Endothelial cell of umbilical vein (primary cell): ENCODE results near the gene STK40. TPM values are rescaled to one million over a fixed set of nuclear protein-coding genes. Genes with fewer than 3 reads are reported as not detected.

Source experiments
- BruUV-seq: library from RNA; stranded (reverse); fragments of 400-500 nt; replicated peaks from 2 replicates; lab custom pipeline; 2021; lab: Mats Ljungman, UMichigan
- CTCF ChIA-PET: fragments of 300-600, 350-600 bp; sonication (Branson Sonifier 250); formaldehyde crosslinking; loops from one replicate; lab custom pipeline; 2021; ENCODE audit warnings: antibody characterized with exemption, inconsistent platforms; lab: Charles Lee
- POLR2A ChIA-PET: fragments of 300-600, 350-600 bp; sonication (Branson Sonifier 250); formaldehyde crosslinking; loops from one replicate; lab custom pipeline; 2021; ENCODE audit warnings: antibody characterized with exemption, inconsistent platforms; lab: Charles Lee
- DNase-seq: peaks from one replicate; pipeline ENCODE4 v3.0.0-alpha.2; 2011; ENCODE audit warnings: low read depth, low spot score
- FAIRE-seq: peaks from 2 replicates; lab custom pipeline; 2011; peaks lifted over from hg19 to GRCh38; lab: Jason Lieb, UNC
- H2AFZ ChIP-seq: 2 replicates; pipeline ENCODE4 v1.6.0; 2012; ENCODE audit warnings: low read depth, low read length, control low read depth, inconsistent platforms
- H3K27ac ChIP-seq: 2 replicates; pipeline ENCODE4 v1.5.1; 2011; ENCODE audit warnings: low read depth, mild to moderate bottlenecking, control low read depth, low read length, moderate library complexity; ENCODE audit not compliant: insufficient read depth
- H3K27me3 ChIP-seq, 2 experiments: 2 replicates each; pipeline versions ENCODE4 v1.6.0 to v1.6.1; 2011; ENCODE audit warnings: low read length in 2 of 2, mixed read lengths in 1 of 2; ENCODE audit not compliant: control insufficient read depth in 2 of 2, insufficient read depth in 2 of 2
- H3K36me3 ChIP-seq, 2 experiments: 2 replicates in 1 of 2; 3 replicates in 1 of 2; pipeline ENCODE4 v1.5.1; 2011; ENCODE audit warnings: low read length in 2 of 2, mild to moderate bottlenecking in 1 of 2, moderate library complexity in 1 of 2; ENCODE audit not compliant: control insufficient read depth in 2 of 2, insufficient read depth in 2 of 2; ENCODE audit errors: extremely low read depth in 1 of 2
- H3K4me1 ChIP-seq: 3 replicates; pipeline ENCODE4 v1.5.1; 2011; ENCODE audit warnings: mild to moderate bottlenecking, low read length; ENCODE audit not compliant: control insufficient read depth, insufficient read depth; ENCODE audit errors: extremely low read depth
- H3K4me2 ChIP-seq: 2 replicates; pipeline ENCODE4 v1.6.1; 2011; ENCODE audit warnings: low read length, control low read depth, mixed read lengths; ENCODE audit not compliant: insufficient read depth
- H3K4me3 ChIP-seq, 3 experiments: fragments of 200-600 bp in 1 of 3; sonication (generic), shearing (Covaris generic) in 1 of 3; replicated peaks in 1 of 3; 2 replicates each; pipeline ENCODE4 v1.5.1; 2011 to 2016; ENCODE audit warnings: control low read depth in 3 of 3, low read length in 3 of 3, mild to moderate bottlenecking in 2 of 3, inconsistent platforms in 1 of 3, low read depth in 1 of 3, moderate library complexity in 1 of 3; ENCODE audit not compliant: insufficient read depth in 1 of 3
- H3K79me2 ChIP-seq: 2 replicates; pipeline ENCODE4 v1.6.0; 2012; ENCODE audit warnings: low read length, inconsistent platforms; ENCODE audit not compliant: control insufficient read depth, insufficient read depth
- H3K9ac ChIP-seq: replicated peaks from 2 replicates; pipeline ENCODE3; 2011; ENCODE audit warnings: low read length, control low read depth; ENCODE audit not compliant: insufficient read depth; ENCODE audit errors: extremely low read depth
- H3K9me1 ChIP-seq: replicated peaks from 3 replicates; pipeline ENCODE4 v1.6.0; 2011; ENCODE audit warnings: mild to moderate bottlenecking, low read length; ENCODE audit not compliant: control insufficient read depth, insufficient read depth; ENCODE audit errors: extremely low read depth
- H3K9me3 ChIP-seq: replicated peaks from 2 replicates; pipeline ENCODE4 v1.5.1; 2012; ENCODE audit warnings: low read length, inconsistent platforms; ENCODE audit not compliant: control insufficient read depth, insufficient read depth
- H4K20me1 ChIP-seq: replicated peaks from 2 replicates; pipeline ENCODE3; 2011; ENCODE audit warnings: mild to moderate bottlenecking, low read length; ENCODE audit not compliant: control insufficient read depth, insufficient read depth; ENCODE audit errors: extremely low read depth
- CTCF ChIP-seq, 2 donors: IDR thresholded peaks; 1 replicate in 1 of 2; 2 replicates in 1 of 2; pipeline ENCODE4 v1.5.1; 2011; ENCODE audit warnings: low read length in 2 of 2, mild to moderate bottlenecking in 2 of 2, moderate library complexity in 2 of 2, control low read depth in 1 of 2, inconsistent platforms in 1 of 2, low read depth in 1 of 2; ENCODE audit not compliant: insufficient read depth in 1 of 2; ENCODE audit errors: extremely low read depth in 1 of 2
- EZH2 ChIP-seq: IDR thresholded peaks from 2 replicates; pipeline ENCODE4 v1.6.1; 2012; ENCODE audit warnings: borderline replicate concordance, low read depth, mild to moderate bottlenecking, moderate library complexity, low read length, inconsistent platforms; ENCODE audit not compliant: severe bottlenecking
- FOS ChIP-seq: IDR thresholded peaks from 2 replicates; pipeline ENCODE4 v1.6.1; 2011; ENCODE audit warnings: mild to moderate bottlenecking, low read length, moderate library complexity, borderline replicate concordance; ENCODE audit not compliant: insufficient read depth
- GATA2 ChIP-seq: IDR thresholded peaks from 2 replicates; pipeline ENCODE4 v1.7.0; 2011; ENCODE audit warnings: low read depth, mild to moderate bottlenecking, moderate library complexity, mixed read lengths, low read length; ENCODE audit not compliant: insufficient read length, insufficient read depth
- JUN ChIP-seq: IDR thresholded peaks from 2 replicates; pipeline ENCODE4 v1.6.1; 2011; ENCODE audit warnings: borderline replicate concordance, low read depth; ENCODE audit not compliant: insufficient read length, insufficient read depth
- MAX ChIP-seq: IDR thresholded peaks from 2 replicates; pipeline ENCODE4 v1.6.1; 2011; ENCODE audit not compliant: insufficient read depth, insufficient read length
- MYC ChIP-seq: IDR thresholded peaks from one replicate; pipeline ENCODE4 v1.6.1; 2011; ENCODE audit warnings: mild to moderate bottlenecking, low read depth, low read length
- POLR2A ChIP-seq: IDR thresholded peaks from 2 replicates; pipeline ENCODE4 v1.6.1; 2012; ENCODE audit warnings: low read depth, mild to moderate bottlenecking, control low read depth, low read length
- POLR2AphosphoS5 ChIP-seq: IDR thresholded peaks from 2 replicates; pipeline ENCODE4 v1.6.1; 2012; ENCODE audit warnings: low read depth, mild to moderate bottlenecking, control low read depth, low read length, moderate library complexity; ENCODE audit not compliant: insufficient read depth
- dilution Hi-C: fragments of 300-500 bp; cut with MboI; formaldehyde crosslinking; loops from one replicate; pipeline ENCODE4 v1.15.0; 2019; ENCODE audit warnings: low sequenced_read_pairs; ENCODE audit not compliant: extremely low pct_ligation_motif_present
- intact Hi-C: fragments of 100-400 bp; cut with micrococcal nuclease; formaldehyde crosslinking; loops from one replicate; pipeline ENCODE4 v1.10.0; 2022
- polyA plus RNA-seq, 4 experiments: library from polyadenylated mRNA; depleted of rRNA in 3 of 4; stranded (reverse) in 3 of 4; unstranded in 1 of 4; fragments of >200 nt; gene quantifications; 2 replicates each; pipeline versions ENCODE4 v1.2.1 to v1.2.3, GENCODE V29; 2011 to 2012; ENCODE audit warnings: missing spikeins in 1 of 4
- total RNA-seq: library from RNA; stranded (reverse); gene quantifications from 2 replicates; pipeline ENCODE4 v1.2.3, GENCODE V29; 2021

The STK40 gene
- total and polyA plus RNA-seq, 2 donors (not counting 3 experiments of a cell fraction or from before 2014, with no cell fraction given): 20.8 to 36.8 TPM

GRCh38 chr1:36401602-36402503 is 16.1 kb upstream of the STK40 start:
- H4K20me1 ChIP-seq: no peaks in the 10 kb centered on the region
- no peak for DNase-seq
- FAIRE-seq: no peak
- BruUV-seq: no TSS peak
- intact Hi-C loops: no loop called here
- no peaks in the 10 kb centered on the region for H3K36me3 ChIP-seq
- ChIA-PET CTCF (interaction anchor here (1.5 to 2.2 kb wide), 2 partner anchors 20 to 59 kb away, joined by 4 to 6 read pairs; no protein-coding TSS in a partner anchor), POLR2A (no interaction called here)
- H3K4me2 ChIP-seq: no peak overlapping the region
- H3K4me3 ChIP-seq: no peak overlapping the region
- no peak for TF ChIP-seq MAX
- no peak for TF ChIP-seq JUN
- TF ChIP-seq POLR2AphosphoS5: no peak
- no peak for TF ChIP-seq EZH2
- no peak for TF ChIP-seq MYC
- TF ChIP-seq POLR2A: no peak
- TF ChIP-seq GATA2: no peak
- TF ChIP-seq CTCF (IDR thresholded peaks at IDR 0.05; ENCODE audit: extremely low read depth in 1 of 2, insufficient read depth in 1 of 2, low read depth in 1 of 2, low read length in 2 of 2): no peak
- no peak for TF ChIP-seq FOS
- peaks cover 3% of the 10 kb centered on the region for H3K4me1 ChIP-seq
- H2AFZ ChIP-seq: no peak overlapping the region
- peaks cover 4% of the 10 kb centered on the region for H3K79me2 ChIP-seq
- dilution Hi-C loops: no loop called here
- no peaks in the 10 kb centered on the region for H3K27me3 ChIP-seq
- no peaks in the 10 kb centered on the region for H3K9me1 ChIP-seq
- no peak overlapping the region for H3K27ac ChIP-seq
- no peak overlapping the region for H3K9ac ChIP-seq
- H3K9me3 ChIP-seq: no peaks in the 10 kb centered on the region
